CMK (cell line): Measurements from ENCODE around the gene GRM4.
"Not testable (repeated sequence)": the region's sequence is repeated elsewhere in the genome, so short reads cannot be mapped to it uniquely, and the experiment has no call there.

ENCODE experiments used
- DNase-seq: peaks from one replicate; pipeline ENCODE4 v3.0.0-alpha.2; 2010; ENCODE audit warnings: low read depth

The GRM4 gene

GRCh38 chr6:34146021-34146782 is at the start of gene GRM4:
Gene GRM4, minus strand, starts transcription at chr6:34146087. Its CDS starts 12,591 bp downstream, at chr6:34133496.
- no peak for DNase-seq

GRCh38 chr6:34194772-34195171 is 48.9 kb upstream of the GRM4 start:
- no peak for DNase-seq

DNA sequence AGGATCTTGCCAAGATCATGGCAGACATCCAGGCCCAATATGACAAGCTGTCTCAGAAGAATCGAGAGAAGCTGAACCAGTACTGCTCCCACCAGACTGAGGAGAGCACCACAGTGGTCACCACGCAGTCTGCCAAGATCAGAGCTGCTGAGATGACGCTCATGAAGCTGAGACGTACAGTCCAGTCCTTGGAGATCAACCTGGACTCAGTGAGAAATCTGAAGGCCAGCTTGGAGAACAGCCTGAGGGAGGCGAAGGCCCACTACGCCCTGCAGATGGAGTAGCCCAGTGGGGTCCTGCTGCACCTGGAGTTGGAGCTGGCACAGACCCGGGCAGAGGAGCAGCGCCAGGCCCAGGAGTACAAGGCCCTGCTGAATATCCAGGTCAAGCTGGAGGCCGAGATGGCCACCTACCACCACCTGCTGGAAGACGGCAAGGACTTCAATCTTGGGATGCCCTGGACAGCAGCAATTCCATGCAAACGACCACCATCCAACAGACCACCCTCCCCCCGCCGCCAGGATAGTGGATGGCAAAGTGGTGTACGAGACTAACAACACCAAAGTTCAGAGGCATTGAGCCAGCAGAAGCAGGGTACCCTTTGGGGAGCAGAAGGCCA is 44.7 kb upstream of the GRM4 start:
- no peak for DNase-seq

GRCh38 chr6:34189806-34190503 is 44.1 kb upstream of the GRM4 start:
- DNase-seq = peak; percentile 33

DNA sequence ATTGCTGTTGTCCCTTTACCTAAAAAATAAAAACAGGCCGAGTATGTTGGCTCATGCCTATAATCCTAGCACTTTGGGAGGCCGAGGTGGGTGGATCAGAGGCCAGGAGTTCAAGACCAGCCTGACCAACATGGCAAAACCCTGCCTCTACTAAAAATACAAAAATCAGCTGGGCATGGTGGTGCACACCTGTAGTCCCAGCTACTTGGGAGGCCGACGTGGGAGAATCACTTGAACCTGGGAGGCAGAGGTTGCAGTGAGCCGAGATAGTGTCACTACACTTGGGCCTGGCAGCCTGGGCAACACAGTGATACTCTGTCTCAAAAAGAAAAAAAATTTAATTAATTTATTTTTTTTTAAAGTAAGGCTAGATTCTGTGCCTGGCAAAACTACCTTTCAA is 38.8 kb upstream of the GRM4 start:
- DNase-seq = not testable (repeated sequence)

GRCh38 chr6:34182751-34183531 is 37.1 kb upstream of the GRM4 start:
- DNase-seq = peak; percentile 44

GRCh38 chr6:34181908-34182307 is 36.0 kb upstream of the GRM4 start:
- no peak for DNase-seq

- no peak for DNase-seq
Measured at GRCh38 chr6:34179106-34179720, 33.3 kb upstream of the GRM4 start.

- DNase-seq = no peak
Measured at GRCh38 chr6:34178357-34179105, 32.6 kb upstream of the GRM4 start.

GRCh38 chr6:34177181-34177591 is 31.3 kb upstream of the GRM4 start:
- DNase-seq = no peak

GRCh38 chr6:34176261-34177031 is 30.6 kb upstream of the GRM4 start:
- no peak for DNase-seq

GRCh38 chr6:34174846-34175399 is 29.0 kb upstream of the GRM4 start:
- no peak for DNase-seq

DNA sequence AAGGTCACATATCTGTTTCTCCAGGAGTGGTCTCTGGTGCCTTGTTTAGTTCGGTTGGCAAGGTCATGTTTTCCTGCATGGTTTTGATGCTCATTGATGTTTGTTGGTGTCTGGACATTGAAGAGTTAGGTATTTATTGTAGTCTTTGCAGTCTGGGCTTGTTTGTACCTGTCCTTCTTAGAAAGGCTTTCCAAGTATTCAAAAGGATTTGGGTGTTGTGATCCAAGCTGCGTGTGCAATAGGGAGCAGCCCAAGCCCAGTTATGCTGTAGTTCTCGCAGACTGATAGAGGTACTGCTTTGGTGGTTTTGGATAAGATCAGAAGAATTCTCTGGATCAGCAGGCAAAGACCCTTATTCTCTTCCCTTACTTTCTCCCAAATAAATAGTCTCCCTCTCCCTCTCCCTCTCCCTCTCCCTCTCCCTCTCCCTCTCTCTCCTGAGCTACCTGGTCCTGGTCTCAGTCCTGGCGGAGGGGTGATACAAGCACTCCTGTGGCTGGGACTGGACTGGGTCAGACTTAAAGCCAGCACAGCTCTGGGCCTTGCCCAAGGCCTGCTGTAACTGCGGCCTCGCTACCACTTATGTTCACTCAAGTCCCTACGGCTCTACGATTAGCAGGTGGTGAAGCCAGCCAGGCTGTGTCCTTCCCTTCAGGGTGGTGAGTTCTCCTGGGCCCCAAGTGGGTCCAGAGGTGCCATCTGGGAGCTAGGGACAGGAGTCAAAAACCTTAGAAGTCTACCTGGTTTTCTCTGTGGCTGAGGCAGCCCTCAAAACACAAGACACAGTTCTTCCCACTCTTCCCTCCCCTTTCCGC is 27.3 kb upstream of the GRM4 start:
- DNase-seq = no peak

- no peak for DNase-seq
Measured at GRCh38 chr6:34170346-34170745, 24.5 kb upstream of the GRM4 start.

DNA sequence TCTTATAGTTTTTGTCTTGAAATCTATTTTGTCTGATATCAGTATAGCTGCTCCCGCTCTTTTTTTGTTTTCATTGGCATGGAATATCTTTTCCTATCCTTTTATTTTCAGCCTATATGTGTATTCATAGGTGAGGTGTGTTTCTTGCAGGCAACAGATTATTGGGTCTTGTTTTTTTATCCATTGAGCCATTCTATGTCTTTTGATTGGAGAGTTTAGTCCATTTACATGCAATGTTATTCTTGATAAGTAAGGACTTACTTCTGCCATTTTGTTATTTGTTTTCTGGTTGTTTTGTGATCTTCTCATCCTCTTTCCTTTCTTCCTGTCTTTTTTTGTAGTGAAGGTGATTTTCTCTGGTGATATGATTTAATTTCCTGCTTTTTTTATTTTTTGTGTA is 24.0 kb upstream of the GRM4 start:
- no peak for DNase-seq

- no peak for DNase-seq
Measured at GRCh38 chr6:34161857-34162515, 16.1 kb upstream of the GRM4 start.

- no peak for DNase-seq
Measured at GRCh38 chr6:34159844-34160243, 14.0 kb upstream of the GRM4 start.

- DNase-seq = no peak
Measured at GRCh38 chr6:34158876-34159275, 13.0 kb upstream of the GRM4 start.

DNA sequence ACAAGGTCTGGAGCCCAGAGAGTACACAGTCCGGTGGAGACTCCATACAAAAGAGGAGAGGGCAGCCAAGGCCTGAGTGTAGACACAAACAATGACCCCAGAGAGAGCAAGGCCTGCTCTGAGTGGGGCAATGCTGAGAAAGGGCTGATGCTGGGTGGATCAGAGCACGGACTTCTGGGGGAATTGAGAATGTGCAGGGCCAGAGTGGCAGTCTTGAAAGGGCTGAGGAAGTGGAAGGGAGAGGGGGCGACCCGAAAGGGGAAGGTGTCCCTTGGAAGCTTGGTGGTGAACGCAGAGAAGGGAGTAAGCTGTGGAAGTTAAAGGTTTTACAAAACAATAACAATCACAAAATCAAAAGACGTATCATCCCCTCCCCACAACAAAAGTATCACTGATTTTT is 12.0 kb upstream of the GRM4 start:
- DNase-seq = no peak
